HepG2 (cell line): ENCODE data around the gene MRNIP. TPM values are rescaled to one million over a fixed set of nuclear protein-coding genes. Genes with fewer than 3 reads are reported as not detected.
A peak's percentile ranks its signal among the peaks of the same experiment; 100 is the strongest.

Experiments used
- HMGXB4 ChIP-seq, 2 experiments: sonication (generic) in 1 of 2; formaldehyde crosslinking in 1 of 2; IDR thresholded peaks; 2 replicates each; pipeline versions ENCODE4 v1.4.0 to v1.6.1; 2018 to 2020; ENCODE audit warnings: missing genetic modification reagents in 2 of 2, borderline replicate concordance in 1 of 2, low read depth in 1 of 2, mild to moderate bottlenecking in 1 of 2, missing biosample characterization in 1 of 2
- HOXA5 ChIP-seq: sonication (generic); formaldehyde crosslinking; IDR thresholded peaks from 2 replicates; pipeline ENCODE4 v1.4.0; 2020; ENCODE audit warnings: missing genetic modification reagents
- PCBP1 ChIP-seq: fragments of 200-400 bp; formaldehyde crosslinking; IDR thresholded peaks from 2 replicates; pipeline ENCODE4 v1.6.1; 2017; ENCODE audit warnings: mild to moderate bottlenecking, low read depth, low read length, borderline replicate concordance
- SETDB1 ChIP-seq: sonication (generic); formaldehyde crosslinking; IDR thresholded peaks from 2 replicates; pipeline ENCODE4 v1.5.1; 2020; ENCODE audit warnings: missing genetic modification reagents, mild to moderate bottlenecking, borderline replicate concordance
- TBX2 ChIP-seq: sonication (generic); formaldehyde crosslinking; IDR thresholded peaks from 2 replicates; pipeline ENCODE4 v1.5.0; 2020; ENCODE audit warnings: missing genetic modification reagents, mild to moderate bottlenecking, borderline replicate concordance
- TP53 ChIP-seq: sonication (generic); formaldehyde crosslinking; conservative IDR thresholded peaks from 2 replicates; pipeline ENCODE4 v1.4.0; 2020; ENCODE audit warnings: missing genetic modification reagents
- ZBTB2 ChIP-seq: sonication (generic); formaldehyde crosslinking; IDR thresholded peaks from 2 replicates; pipeline ENCODE4 v1.8.0; 2022; ENCODE audit warnings: low read depth, missing genetic modification reagents
- ZNF251 ChIP-seq: sonication (generic); formaldehyde crosslinking; IDR thresholded peaks from 2 replicates; pipeline ENCODE4 v1.9.0; 2021; ENCODE audit warnings: mild to moderate bottlenecking, missing genetic modification reagents
- ZNF318 ChIP-seq: sonication (generic); formaldehyde crosslinking; IDR thresholded peaks from 2 replicates; pipeline ENCODE4 v1.4.0; 2020; ENCODE audit warnings: mild to moderate bottlenecking, missing genetic modification reagents
- ZNF446 ChIP-seq: sonication (generic); formaldehyde crosslinking; IDR thresholded peaks from 2 replicates; pipeline ENCODE4 v1.5.0; 2020; ENCODE audit warnings: mild to moderate bottlenecking, missing genetic modification reagents
- ZNF468 ChIP-seq: sonication (generic); formaldehyde crosslinking; IDR thresholded peaks from 2 replicates; pipeline ENCODE4 v1.8.0; 2022; ENCODE audit warnings: mild to moderate bottlenecking, moderate library complexity, missing genetic modification reagents
- ZNF770 ChIP-seq: sonication (generic); formaldehyde crosslinking; IDR thresholded peaks from 2 replicates; pipeline ENCODE4 v1.5.0; 2020; ENCODE audit warnings: mild to moderate bottlenecking, missing genetic modification reagents
- polyA plus RNA-seq, 8 experiments: library from polyadenylated mRNA; depleted of rRNA in 3 of 8; stranded (reverse) in 7 of 8; unstranded in 1 of 8; fragments of >200 nt; fragmentation: Illumina TruSeq in 4 of 8; extraction: Trizol in 4 of 8; gene quantifications; 2 replicates each; pipeline versions ENCODE4 v1.2.1 to v1.2.3, GENCODE V29; 2011 to 2016; ENCODE audit warnings: low read depth in 4 of 8, missing spikeins in 1 of 8, mixed read lengths in 1 of 8; ENCODE audit not compliant: insufficient read depth in 1 of 8
- total RNA-seq, 5 experiments: library from RNA; depleted of rRNA; stranded (reverse); fragments of >200 nt; fragmentation: Illumina TruSeq; extraction: Trizol; gene quantifications; 2 replicates each; pipeline ENCODE4 v1.2.3, GENCODE V29; 2016; ENCODE audit warnings: low read depth in 1 of 5

MRNIP gene
- total and polyA plus RNA-seq, 2 of the 13 experiments (the other 11 are each of a cell fraction or from before 2014, with no cell fraction given) = 15.5 to 34.1 TPM

- no peak for TF ChIP-seq ZNF318
- TF ChIP-seq HMGXB4 (CRISPR knock-in tag; IDR thresholded peaks at IDR 0.05; ENCODE audit: borderline replicate concordance in 1 of 2, low read depth in 1 of 2) = no peak; a peak in 1 of 4 replicates
- no peak; the same call in 1 of the 2 replicates for TF ChIP-seq ZNF446 (CRISPR knock-in tag)
- peak; percentile 21 for TF ChIP-seq ZBTB2 (CRISPR knock-in tag)
- no peak for TF ChIP-seq ZNF251 (CRISPR knock-in tag)
- no peak for TF ChIP-seq HOXA5 (CRISPR knock-in tag)
- TF ChIP-seq ZNF770 = 0 out of 2 replicates have a peak, but pooled peaks have one; percentile 11
- no peak for TF ChIP-seq TP53 (CRISPR knock-in tag)
- TF ChIP-seq TBX2 (CRISPR knock-in tag) = peak; percentile 56; the same call in 1 of the 2 replicates
- no peak for TF ChIP-seq SETDB1 (CRISPR knock-in tag)
- no peak for TF ChIP-seq PCBP1
- no peak for TF ChIP-seq ZNF468 (CRISPR knock-in tag)
Measured at GRCh38 chr5:179819296-179820126, 39.1 kb downstream of the MRNIP start (continued).
